ENCODE measurements around the gene NUDT17.

The NUDT17 gene

GRCh38 chr1:145891587-145892485, 46.4 kb downstream of the NUDT17 start:
- DNase-seq = peak; percentile 94

- DNase-seq = no peak
These were observed 47.2 kb downstream of the NUDT17 start for GRCh38 chr1:145892486-145893087.

GRCh38 chr1:145893306-145894055, 48.1 kb downstream of the NUDT17 start:
- DNase-seq = no peak

GRCh38 chr1:145895471-145895870, 50.0 kb downstream of the NUDT17 start:
- no peak for DNase-seq

GRCh38 chr1:145897969-145898368, 52.5 kb downstream of the NUDT17 start:
- DNase-seq = no peak

Data from NCI-H1048 (cell line).